ENCODE data around the gene CHST5.

CHST5 gene

DNA sequence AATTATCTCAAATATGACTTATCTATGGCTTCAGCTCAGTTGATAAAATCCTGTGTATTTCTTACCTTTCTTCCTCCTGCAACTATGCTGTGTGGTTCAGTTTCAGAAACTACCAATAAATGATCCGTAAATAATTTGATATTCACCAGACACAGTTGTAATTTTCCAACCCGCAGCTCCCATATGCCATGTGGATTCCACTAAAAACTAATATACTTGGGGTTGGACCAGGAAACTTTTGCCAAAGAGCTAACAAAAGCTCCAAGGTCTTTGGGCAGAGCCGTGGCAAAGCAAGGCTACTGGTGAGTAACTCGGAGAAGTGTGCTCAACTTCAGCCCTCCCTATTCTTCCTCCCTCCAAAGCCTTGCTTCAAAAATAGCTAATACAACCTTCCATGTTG lies 38.4 kb downstream of the CHST5 start:
- no peak overlapping the region for H3K27ac ChIP-seq
- no peak for TF ChIP-seq CTCF (IDR thresholded peaks at IDR 0.05; ENCODE audit: low read depth, low read length, missing control alignments)

DNA sequence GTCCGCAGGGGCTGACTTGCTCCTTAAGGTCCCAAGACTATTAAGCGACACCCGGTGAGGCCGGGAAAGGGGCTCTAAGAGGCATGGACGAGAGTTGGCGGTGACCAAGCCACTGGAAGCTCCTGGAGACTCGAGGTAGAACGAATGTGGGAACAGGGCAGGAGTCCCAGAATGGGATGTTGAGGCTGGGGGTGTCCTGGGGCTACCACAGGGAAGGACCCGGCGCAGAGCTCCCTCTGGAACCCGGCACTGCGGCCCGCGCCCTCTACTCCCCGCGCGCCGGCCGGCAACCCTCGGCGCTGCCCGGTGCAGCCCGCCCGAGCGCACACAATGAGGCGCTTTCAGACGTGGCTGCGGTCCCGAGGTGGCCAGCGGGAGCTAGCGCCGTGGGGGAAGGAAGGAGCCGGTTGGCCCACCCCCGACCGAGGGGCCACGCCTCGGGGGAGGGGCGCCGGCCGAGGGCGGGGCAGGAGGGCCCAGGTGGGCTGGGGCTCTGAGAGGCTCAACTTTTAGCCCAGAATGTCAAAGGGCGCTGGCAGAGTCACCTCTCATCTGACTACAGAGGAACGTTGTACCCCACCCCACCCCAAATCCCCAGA lies 40.7 kb downstream of the CHST5 start, which contains the start of gene CHST6:
CHST6 (minus strand) TSS at position 366 of the 599 bp plus-strand sequence. CDS start 15,613 bp downstream, outside the sequence.
- H3K4me3 ChIP-seq (ENCODE audit: low read depth, low read length), result peak within 1 kb of the TSS; percentile 60
- no peak for TF ChIP-seq CTCF (IDR thresholded peaks at IDR 0.05; ENCODE audit: low read depth, low read length, missing control alignments)
- in situ Hi-C loops (cut with HindIII; ENCODE audit: low pct_ligation_motif_present, low sequenced_read_pairs), result no loop called here

More for the DNA sequence above, 38.4 kb downstream of the CHST5 start:
- no peak for DNase-seq
- in situ Hi-C loops (cut with HindIII; ENCODE audit: low pct_ligation_motif_present, low sequenced_read_pairs), result no loop called here
- Histone ChIP-seq H3K36me3 (replicated peaks) (no peaks in the 10 kb centered on the region), H3K4me3 (ENCODE audit: low read depth, low read length) (no peak overlapping the region), H3K27me3 (replicated peaks) (no peaks in the 10 kb centered on the region)

GRCh38 chr16:75494661-75495075 lies 41.2 kb downstream of the CHST5 start:
- peak overlapping the region; percentile 60 for H3K4me3 ChIP-seq (ENCODE audit: low read depth, low read length)
- no peak for TF ChIP-seq CTCF (IDR thresholded peaks at IDR 0.05; ENCODE audit: low read depth, low read length, missing control alignments)
- no peaks in the 10 kb centered on the region for H3K36me3 ChIP-seq (replicated peaks)
- no peak overlapping the region for H3K27ac ChIP-seq
- in situ Hi-C loops (cut with HindIII; ENCODE audit: low pct_ligation_motif_present, low sequenced_read_pairs), result no loop called here
- no peaks in the 10 kb centered on the region for H3K27me3 ChIP-seq (replicated peaks)
- DNase-seq, result no peak

More for the DNA sequence above, 40.7 kb downstream of the CHST5 start, which contains the start of gene CHST6:
- H3K27ac ChIP-seq, result no peak within 1 kb of the TSS
- no peaks in the 10 kb centered on the region for H3K36me3 ChIP-seq (replicated peaks)
- peak; percentile 7 for DNase-seq
- no peaks in the 10 kb centered on the region for H3K27me3 ChIP-seq (replicated peaks)

GRCh38 chr16:75494184-75494583 lies 41.7 kb downstream of the CHST5 start:
- no peak for TF ChIP-seq CTCF (IDR thresholded peaks at IDR 0.05; ENCODE audit: low read depth, low read length, missing control alignments)
- in situ Hi-C loops (cut with HindIII; ENCODE audit: low pct_ligation_motif_present, low sequenced_read_pairs), result no loop called here
- no peak for DNase-seq
- H3K27me3 ChIP-seq (replicated peaks), result no peaks in the 10 kb centered on the region
- no peak overlapping the region for H3K27ac ChIP-seq
- H3K36me3 ChIP-seq (replicated peaks), result no peaks in the 10 kb centered on the region
- peak overlapping the region; percentile 60 for H3K4me3 ChIP-seq (ENCODE audit: low read depth, low read length)

GRCh38 chr16:75491876-75492275 lies 44.0 kb downstream of the CHST5 start:
- Histone ChIP-seq H3K27ac (no peak overlapping the region), H3K36me3 (replicated peaks) (no peaks in the 10 kb centered on the region), H3K4me3 (ENCODE audit: low read depth, low read length) (no peak overlapping the region), H3K27me3 (replicated peaks) (no peaks in the 10 kb centered on the region)
- TF ChIP-seq CTCF (IDR thresholded peaks at IDR 0.05; ENCODE audit: low read depth, low read length, missing control alignments), result peak; percentile 32
- in situ Hi-C loops (cut with HindIII; ENCODE audit: low pct_ligation_motif_present, low sequenced_read_pairs), result no loop called here
- DNase-seq, result no peak

GRCh38 chr16:75488322-75488721 lies 47.6 kb downstream of the CHST5 start:
- Histone ChIP-seq H3K27me3 (replicated peaks) (no peaks in the 10 kb centered on the region), H3K4me3 (ENCODE audit: low read depth, low read length) (no peak overlapping the region), H3K27ac (no peak overlapping the region), H3K36me3 (replicated peaks) (no peaks in the 10 kb centered on the region)
- in situ Hi-C loops (cut with HindIII; ENCODE audit: low pct_ligation_motif_present, low sequenced_read_pairs), result no loop called here
- no peak for DNase-seq
- TF ChIP-seq CTCF (IDR thresholded peaks at IDR 0.05; ENCODE audit: low read depth, low read length, missing control alignments), result no peak

Data from brain microvascular endothelial cell (primary cell).